ENCODE results near the gene C9orf57. TPM values are rescaled to one million over a fixed set of nuclear protein-coding genes. Genes with fewer than 3 reads are reported as not detected.
A peak's percentile ranks its signal among the peaks of the same experiment; 100 is the strongest.

The C9orf57 gene
- total and polyA plus RNA-seq, 2 of the 13 experiments (the other 11 are each of a cell fraction or from before 2014, with no cell fraction given): 0.09 TPM; not detected in 1

GRCh38 chr9:72044095-72044494, 16.3 kb downstream of the C9orf57 start:
- Histone ChIP-seq H3K9ac (ENCODE audit: insufficient read depth, low read depth, low read length) (no peak overlapping the region), H3K27me3 (ENCODE audit: control insufficient read depth in 1 of 2, insufficient read depth in 2 of 2, low read length in 2 of 2) (peaks cover 0 to 9% of the 10 kb centered on the region in 2 experiments; a peak in 1 of 5 replicates), H2AFZ (ENCODE audit: low read length) (no peak overlapping the region), H3K4me1 (ENCODE audit: insufficient read depth, low read length) (peaks cover 51% of the 10 kb centered on the region), H3K4me3 (replicated peaks in 1 of 3; ENCODE audit: insufficient read depth in 1 of 3, low read depth in 2 of 3, low read length in 3 of 3) (no peak overlapping the region), H4K20me1 (ENCODE audit: insufficient read depth, low read length) (no peaks in the 10 kb centered on the region), H3K4me2 (ENCODE audit: low read depth, low read length) (no peak overlapping the region), H3K79me2 (ENCODE audit: insufficient read depth, low read length) (no peaks in the 10 kb centered on the region), H3K36me3 (replicated peaks in 1 of 2; ENCODE audit: control insufficient read depth in 1 of 2, insufficient read depth in 2 of 2, low read length in 2 of 2) (no peaks in the 10 kb centered on the region), H3K9me3 (ENCODE audit: low read length) (no peaks in the 10 kb centered on the region), H3K27ac (ENCODE audit: extremely low read length, insufficient read depth, low read length) (no peak overlapping the region)
- TF ChIP-seq BHLHE40 (IDR thresholded peaks at IDR 0.05; ENCODE audit: low read length) (no peak), NFIB (CRISPR knock-in tag; IDR thresholded peaks at IDR 0.05; ENCODE audit: borderline replicate concordance) (no peak), MIXL1 (CRISPR knock-in tag; IDR thresholded peaks at IDR 0.05) (no peak), HNF4A (CRISPR knock-in tag; IDR thresholded peaks at IDR 0.05) (peak; percentile 60), ZBTB1 (CRISPR knock-in tag; IDR thresholded peaks at IDR 0.05; ENCODE audit: borderline replicate concordance) (no peak), ZNF878 (CRISPR knock-in tag; IDR thresholded peaks at IDR 0.05) (no peak), ZNF564 (CRISPR knock-in tag; IDR thresholded peaks at IDR 0.05) (peak; percentile 97)
- TF ChIP-seq, protein P1, sequence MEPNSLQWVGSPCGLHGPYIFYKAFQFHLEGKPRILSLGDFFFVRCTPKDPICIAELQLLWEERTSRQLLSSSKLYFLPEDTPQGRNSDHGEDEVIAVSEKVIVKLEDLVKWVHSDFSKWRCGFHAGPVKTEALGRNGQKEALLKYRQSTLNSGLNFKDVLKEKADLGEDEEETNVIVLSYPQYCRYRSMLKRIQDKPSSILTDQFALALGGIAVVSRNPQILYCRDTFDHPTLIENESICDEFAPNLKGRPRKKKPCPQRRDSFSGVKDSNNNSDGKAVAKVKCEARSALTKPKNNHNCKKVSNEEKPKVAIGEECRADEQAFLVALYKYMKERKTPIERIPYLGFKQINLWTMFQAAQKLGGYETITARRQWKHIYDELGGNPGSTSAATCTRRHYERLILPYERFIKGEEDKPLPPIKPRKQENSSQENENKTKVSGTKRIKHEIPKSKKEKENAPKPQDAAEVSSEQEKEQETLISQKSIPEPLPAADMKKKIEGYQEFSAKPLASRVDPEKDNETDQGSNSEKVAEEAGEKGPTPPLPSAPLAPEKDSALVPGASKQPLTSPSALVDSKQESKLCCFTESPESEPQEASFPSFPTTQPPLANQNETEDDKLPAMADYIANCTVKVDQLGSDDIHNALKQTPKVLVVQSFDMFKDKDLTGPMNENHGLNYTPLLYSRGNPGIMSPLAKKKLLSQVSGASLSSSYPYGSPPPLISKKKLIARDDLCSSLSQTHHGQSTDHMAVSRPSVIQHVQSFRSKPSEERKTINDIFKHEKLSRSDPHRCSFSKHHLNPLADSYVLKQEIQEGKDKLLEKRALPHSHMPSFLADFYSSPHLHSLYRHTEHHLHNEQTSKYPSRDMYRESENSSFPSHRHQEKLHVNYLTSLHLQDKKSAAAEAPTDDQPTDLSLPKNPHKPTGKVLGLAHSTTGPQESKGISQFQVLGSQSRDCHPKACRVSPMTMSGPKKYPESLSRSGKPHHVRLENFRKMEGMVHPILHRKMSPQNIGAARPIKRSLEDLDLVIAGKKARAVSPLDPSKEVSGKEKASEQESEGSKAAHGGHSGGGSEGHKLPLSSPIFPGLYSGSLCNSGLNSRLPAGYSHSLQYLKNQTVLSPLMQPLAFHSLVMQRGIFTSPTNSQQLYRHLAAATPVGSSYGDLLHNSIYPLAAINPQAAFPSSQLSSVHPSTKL (CRISPR knock-in tag; IDR thresholded peaks at IDR 0.05): peak; percentile 33; the same call in 1 of the 2 replicates
- peak; percentile 12; the same call in 2 of the 3 replicates for ATAC-seq
- in situ Hi-C loops (cut with HindIII; ENCODE audit: extremely low pct_ligation_motif_present, low pct_unique_long_range_greater_than_20kb): loop anchor here (25.0 kb wide), 3 partner anchors 93 to 768 kb away; partner anchors contain the start of gene GDA
- ChIA-PET POLR2A (no interaction called here), CTCF (ENCODE audit: low intra/inter-chr PET ratio, low total read pairs) (no interaction called here)
- intact Hi-C loops (cut with micrococcal nuclease; ENCODE audit: unreplicated experiment): no loop called here
- no peak for DNase-seq (ENCODE audit: low spot score)
- BruUV-seq (replicated peaks): no TSS peak
- 5% methylated on average over 4 of the region's 4 CpGs for WGBS (ENCODE audit: low lambda C conversion rate)
- no peak for FAIRE-seq

Data from HepG2 (cell line).